GM19397 (cell line): Measurements from ENCODE around the gene REXO4.
"Not testable (repeated sequence)": the region's sequence is repeated elsewhere in the genome, so short reads cannot be mapped to it uniquely, and the experiment has no call there.

ENCODE experiments used
- ATAC-seq: cut with Tn5 transposase; IDR thresholded peaks from one replicate; pipeline ENCODE4 v1.9.1; 2021; ENCODE audit warnings: mild to moderate bottlenecking, moderate library complexity; ENCODE audit not compliant: unreplicated experiment

The REXO4 gene

DNA sequence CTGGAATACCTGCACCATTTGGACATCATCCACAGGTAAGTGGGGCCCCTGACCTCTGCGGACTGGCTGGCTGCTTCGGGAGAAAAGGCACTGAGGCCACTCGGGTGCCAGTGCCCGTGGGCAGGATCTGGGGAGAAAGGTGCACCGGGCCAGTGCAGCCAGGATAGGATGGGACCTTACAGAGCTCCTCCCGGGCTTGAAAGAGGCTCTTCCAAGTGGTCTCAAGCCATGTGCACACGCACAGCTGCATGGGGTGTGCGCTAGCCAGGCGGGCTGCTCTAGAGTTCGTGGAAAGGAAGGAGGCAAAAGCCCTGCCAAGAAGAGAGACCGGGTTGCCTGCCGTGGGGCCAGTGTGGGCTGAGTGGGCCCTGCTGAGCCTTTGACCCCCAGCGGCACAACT is 28.2 kb downstream of the REXO4 start:
- no peak for ATAC-seq

DNA sequence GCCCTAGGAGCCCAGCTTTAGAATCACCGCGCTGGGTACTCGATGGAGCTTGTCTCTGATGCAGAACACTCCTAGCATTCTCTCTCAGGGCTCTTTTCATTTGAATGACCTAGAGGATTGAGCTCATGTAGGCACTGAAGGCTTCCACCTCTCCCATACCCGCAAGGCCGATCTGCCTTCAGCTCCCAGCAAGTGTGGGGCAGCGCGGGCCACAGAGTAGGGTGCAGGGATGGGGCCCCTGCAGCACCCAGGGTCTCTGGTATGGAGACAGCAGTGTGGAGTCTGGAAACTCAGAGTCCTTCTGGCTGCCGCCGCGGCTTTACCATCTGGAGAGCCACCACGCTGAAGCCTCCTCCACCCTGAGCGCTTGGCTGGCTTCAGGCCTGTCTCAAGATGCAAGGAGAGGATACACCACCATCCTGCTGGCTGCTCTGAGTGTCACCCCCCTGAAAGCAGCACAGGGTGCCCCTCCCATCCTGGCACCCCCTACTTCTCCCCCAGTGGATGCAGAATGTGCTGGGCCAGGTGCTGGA is 28.7 kb downstream of the REXO4 start:
- no peak for ATAC-seq

DNA sequence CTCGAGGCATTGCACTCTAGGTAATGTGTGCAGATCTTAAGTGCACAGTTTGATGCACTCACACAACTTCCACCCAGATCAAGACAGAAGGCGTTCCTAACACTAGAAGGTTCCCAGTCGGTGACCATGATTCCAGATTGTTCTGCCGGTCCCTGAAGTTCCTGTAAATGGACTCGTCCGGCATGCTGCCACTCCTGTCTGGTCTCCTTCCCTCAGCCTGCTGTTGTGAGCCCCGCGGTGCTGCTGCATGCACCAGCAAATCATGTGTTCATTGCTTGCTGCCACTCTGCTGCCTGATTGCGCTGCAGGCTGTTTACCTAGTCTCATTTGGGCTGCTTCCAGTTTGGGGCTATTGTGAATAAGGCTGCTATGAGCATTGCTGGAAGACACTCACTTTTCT is 30.1 kb downstream of the REXO4 start:
- no peak for ATAC-seq

DNA sequence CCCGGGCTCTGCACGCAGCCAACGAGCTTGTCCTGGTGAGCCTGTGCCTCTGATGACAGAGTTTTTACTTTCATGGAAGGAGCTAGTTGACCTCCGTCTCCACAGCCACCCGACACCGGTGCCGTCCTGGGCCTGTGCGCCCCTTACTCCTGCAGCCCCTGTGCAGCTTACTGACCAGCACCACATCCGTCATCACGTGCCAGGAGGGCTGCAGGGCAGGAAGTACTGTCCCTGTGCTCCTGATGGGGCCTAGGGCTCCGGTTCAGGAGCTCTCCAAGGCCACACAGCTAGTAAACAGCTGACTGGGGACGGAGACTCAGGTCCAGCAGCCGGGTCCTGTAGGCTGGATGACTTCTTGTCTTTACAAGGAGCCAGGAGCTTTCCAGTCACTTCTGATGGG is 31.5 kb downstream of the REXO4 start:
- no peak for ATAC-seq

DNA sequence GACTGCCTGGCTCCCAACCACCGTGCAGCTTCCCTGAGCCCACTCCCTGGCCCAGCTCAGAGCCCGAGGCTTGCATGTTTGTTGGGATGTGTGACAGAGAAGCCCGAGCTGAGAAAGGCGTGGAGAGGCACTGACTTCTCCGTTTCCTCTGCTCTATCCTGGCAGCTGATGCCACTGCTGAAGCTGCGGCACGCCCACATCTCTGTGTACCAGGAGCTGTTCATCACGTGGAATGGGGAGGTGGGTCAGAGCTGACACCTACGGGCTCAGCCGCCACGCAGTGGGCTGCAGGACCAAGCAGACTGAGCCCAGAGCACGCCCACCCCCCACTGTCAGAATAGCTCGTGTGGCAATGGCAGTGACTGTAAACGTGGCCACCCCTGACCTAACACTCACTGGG is 32.4 kb downstream of the REXO4 start:
- no peak for ATAC-seq

DNA sequence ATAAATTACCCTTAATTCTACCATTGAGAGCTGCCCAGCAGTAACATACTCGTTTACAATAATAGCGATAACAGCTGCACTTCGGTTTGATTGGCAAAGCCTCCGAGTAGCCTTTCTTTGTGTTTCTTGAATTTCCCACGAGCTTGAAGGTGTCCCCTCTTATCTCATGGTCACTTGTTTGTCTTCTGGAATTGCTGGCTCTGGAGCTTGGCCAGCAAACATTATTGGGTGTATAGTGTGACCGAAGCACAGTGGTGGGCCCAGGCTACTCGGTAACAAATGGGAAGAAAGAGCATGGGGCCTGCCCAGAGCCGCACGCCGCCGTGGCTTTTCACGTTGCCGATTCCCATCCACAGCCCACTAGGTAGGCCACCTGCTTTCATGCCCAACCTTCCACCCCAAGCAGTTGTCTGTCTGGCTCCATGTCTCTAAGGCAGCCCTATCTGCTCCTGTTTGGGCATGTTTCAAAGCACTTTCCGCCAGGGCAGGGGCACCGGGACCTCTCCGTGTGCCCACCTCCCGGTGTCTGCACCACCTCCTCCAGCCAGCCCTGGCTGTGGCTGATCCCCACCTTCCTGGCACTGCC is 33.0 kb downstream of the REXO4 start:
- no peak for ATAC-seq

DNA sequence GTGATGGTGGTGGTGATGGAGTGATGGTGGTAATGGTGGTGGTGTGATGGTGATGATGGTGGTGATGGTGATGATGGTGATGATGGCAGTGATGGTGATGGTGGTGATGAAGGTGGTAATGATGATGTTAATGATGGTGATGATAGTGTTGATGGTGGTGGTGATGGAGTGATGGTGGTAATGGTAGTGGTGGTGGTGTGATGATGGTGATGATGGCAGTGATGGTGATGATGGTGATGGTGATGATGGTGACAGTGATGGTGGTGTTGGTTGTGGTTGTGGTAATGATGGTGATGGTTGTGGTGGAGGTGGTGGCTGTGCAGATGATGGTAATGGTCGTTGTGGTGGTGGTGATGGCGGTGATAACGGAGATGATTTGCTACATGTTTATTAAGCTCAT is 34.4 kb downstream of the REXO4 start:
- ATAC-seq = no peak

DNA sequence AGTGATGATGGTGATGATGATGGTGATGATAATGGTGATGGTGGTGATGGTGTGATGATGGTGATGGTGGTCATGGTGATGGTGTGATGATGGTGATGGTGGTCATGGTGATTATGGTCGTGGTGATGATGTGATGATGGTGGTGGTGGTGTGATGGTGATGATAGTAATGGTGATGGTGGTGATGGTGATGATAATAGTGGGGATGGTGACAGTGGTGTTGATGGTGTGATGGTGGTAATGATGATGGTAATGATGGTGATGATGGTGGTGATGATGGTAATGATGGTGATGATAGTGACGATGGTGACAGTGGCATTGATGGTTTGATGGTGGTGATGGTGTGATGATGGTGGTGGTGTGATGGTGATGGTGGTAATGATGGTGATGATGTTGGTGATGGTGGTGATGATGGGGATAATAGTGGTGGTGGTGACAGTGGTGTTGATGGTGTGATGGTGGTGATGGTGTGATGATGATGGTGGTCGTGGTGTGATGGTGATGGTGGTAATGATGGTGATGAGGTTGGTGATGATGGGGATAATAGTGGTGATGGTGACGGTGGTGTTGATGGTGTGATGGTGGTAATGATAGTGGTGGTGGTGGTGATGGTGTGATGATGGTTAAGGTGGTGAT is 35.2 kb downstream of the REXO4 start:
- ATAC-seq = no peak

DNA sequence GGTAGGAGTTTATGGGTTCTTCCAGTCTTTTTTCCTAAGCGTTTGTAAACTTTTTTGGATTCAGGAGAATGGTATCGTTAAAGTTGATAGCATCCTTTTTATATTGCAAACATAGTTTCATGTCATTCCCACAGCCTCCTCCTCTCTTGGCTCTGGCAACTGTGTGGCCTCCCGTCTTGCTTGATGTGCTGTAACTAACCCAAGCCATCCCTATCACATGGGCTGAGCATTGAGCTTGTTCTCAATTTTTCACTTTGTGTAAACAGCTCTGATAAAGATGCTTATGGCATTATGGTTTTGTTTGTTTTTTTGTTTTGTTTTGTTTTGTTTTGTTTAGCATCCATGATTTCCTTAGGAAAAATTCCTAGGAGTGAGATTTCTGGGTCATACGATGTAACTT is 37.1 kb downstream of the REXO4 start:
- ATAC-seq = no peak

DNA sequence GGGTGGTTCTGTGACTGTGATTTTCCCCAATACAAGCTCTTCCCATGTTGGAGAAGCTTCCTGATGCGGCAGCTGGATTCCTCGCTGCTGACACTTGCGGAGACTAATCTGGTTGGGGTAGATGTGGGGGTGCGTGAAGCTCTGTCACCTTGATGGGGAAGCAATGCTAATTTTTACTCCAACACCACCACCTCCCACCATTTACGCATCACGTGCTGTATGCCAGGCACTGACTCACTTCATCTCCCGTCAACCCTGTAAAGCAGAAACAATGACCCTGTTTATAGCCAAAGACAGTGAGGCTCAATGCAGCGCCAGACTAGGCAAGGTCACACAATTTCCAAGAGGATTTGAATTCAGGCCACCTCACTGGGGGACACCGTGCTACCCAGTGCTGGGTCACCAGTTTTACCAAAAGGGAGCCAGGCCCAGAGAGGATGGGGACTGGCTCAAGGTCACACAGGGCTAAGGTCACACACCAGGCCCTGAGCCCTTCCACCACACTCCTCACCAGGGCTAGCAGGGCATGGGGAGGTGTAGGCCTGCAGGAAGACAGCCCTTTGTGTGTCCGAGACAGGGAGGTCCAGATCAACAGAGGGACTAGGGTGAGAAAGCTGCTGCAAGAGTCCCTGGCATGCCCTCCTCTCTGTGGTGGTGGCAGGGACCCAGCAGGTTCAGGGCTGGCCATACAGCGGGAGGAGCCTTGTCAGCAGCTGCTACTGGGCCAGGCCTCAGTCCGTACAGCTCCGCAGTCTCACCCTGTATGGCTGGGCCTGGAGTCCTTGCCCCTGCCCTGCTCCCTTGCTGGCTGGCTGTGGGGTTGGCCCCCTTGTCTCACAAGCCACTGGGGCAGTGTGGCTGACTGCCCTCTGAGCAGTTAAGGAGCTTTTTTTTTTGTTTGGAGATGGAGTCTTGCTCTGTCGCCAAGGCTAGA is 38.4 kb downstream of the REXO4 start:
- no peak for ATAC-seq

DNA sequence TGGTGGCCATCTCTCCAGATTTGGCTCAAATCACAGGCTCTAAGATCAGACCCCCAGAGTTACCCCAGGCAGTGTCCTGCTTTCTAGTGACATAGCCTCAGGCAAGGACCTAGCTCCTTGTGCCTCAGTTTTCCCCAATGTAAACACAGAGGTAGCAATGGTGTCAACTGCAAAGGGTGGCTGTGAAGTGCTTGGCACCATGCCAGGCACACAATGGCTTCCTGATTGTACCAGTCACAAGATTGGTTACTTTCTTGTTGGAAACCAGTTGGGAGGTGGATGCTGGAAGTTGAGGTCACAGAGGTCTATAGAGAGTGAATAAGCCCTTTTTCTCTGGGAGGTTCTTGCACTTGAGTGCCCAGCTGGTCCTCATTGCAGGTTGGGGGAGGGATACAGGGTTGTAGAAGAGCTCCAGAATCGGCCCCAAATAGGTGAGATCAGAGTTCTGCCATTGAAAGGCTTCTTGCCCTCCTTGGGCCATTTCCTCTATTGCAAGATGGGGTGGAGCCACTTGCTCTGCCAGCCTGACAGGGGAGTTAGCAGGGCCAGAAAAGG is 39.3 kb downstream of the REXO4 start:
- ATAC-seq = no peak

DNA sequence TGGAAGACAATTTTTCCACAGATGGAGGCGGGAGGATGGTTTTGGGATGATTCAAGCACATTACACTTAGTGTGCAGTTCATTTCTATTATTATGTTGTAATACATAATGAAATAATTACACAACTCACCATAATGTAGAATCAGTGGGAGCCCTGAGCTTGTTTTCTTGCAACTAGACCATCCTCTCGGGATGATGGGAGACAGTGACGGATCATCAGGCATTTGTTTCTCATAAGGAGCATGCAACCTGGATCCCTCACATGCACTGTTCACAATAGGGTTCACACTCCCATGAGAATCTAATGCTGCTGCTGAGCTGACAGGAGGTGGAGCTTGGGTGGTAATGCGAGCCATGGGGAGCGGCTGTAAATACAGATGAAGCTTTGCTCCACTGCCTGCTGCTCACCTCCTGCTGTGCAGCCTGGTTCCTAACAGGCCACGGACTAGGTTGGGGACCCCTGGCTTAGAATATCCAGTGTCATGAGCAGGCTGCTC is 40.0 kb downstream of the REXO4 start:
- ATAC-seq = no peak

DNA sequence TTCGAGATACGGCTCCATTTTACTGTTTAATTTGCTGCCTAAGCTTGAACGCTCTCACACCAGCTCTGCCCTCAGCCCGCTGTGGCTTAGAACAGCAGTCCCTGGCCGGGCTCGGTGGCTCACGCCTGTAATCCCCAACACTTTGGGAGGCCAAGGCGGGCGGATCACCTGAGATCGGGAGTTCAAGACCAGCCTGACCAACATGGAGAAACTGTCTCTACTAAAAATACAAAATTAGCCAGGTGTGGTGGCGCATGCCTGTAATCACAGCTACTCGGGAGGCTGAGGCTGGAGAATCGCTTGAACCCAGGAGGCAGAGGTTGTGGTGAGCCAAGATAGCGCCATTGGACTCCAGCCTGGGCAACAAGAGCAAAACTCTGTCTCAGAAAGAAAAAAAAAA is 40.5 kb downstream of the REXO4 start:
- not testable (repeated sequence) for ATAC-seq

DNA sequence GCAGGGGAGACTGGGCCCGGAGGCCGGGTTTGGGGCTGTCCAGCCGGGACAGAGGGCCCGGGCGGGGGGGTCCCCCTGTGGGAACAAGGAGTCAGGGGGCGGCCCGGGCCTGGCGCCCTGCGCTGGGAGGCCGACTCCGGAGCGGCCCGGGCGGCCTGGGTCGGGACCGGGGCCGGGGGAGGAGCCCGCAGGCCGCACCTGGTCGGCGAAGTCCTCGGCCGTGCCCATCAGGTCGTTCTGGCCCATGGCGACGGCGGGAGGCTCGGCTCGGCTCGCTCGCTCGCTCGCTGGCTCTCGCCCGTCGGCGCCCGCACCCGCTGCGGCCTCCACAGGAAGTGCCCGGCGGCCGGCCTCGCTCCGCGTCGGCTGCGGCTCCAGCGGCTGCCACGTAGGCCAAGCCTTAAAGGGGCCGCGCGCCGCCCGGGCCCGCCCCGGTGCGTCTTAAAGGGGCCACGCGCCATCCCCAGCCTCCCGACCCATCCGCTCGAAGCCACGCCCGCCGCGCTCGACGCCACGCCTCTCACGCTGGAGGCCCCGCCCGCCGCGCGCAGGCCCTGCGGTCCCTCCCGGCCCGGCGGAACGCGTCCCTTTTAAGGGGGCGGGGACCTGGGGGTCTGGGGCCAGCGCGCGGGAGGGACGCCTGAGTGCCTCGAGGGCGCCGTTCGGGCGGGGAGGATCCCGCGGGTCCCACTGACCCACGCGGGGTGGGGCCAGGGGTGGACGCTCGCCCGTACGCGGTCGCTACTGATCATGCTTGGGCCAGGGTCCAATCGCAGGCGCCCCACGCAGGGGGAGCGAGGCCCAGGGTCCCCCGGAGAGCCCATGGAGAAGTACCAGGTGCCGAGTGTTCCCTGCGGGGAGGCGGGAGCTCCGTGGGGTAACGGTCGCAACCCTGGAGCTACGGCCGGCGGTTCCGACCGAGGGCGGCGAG is 41.8 kb downstream of the REXO4 start, which contains the start of the genes STKLD1 and SURF4:
Gene STKLD1 (plus strand): TSS at position 643 of the 931 bp plus-strand sequence. CDS start 108 bp downstream, at position 751.
Gene SURF4 (minus strand): TSS at position 337 of the 931 bp plus-strand sequence. CDS start 91 bp downstream, at position 246.
- ATAC-seq = peak; percentile 89

DNA sequence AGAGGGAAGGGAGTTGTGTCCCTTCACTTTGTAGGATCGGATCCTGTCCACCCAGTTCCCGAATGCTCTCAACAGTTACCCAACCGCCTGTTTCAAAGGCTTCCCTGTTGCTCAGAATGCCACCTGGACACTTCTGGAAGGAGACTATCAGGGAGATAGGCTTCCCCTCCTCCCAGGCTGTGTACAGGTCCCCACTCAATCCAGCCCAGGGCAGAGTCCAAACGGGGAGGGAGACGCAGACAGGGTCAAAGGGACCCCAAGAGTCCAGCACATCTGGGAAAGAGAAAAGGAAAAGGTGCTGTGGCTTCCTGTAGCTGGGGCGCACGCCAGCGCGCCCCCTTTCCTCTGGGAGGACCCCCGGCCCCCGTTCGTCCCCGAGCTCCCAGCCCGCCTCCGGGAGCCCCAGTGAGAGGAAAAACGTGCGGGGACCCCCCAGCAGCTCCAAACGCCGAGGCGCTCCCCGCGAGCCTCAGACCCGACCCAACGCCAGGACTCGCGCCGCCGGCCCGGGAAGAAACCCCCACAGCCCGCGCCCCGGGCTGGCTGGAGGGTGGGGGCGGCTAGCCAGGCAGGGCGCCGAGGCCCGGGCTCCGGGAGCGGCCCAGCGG is 42.6 kb downstream of the REXO4 start:
- ATAC-seq = peak; percentile 5

DNA sequence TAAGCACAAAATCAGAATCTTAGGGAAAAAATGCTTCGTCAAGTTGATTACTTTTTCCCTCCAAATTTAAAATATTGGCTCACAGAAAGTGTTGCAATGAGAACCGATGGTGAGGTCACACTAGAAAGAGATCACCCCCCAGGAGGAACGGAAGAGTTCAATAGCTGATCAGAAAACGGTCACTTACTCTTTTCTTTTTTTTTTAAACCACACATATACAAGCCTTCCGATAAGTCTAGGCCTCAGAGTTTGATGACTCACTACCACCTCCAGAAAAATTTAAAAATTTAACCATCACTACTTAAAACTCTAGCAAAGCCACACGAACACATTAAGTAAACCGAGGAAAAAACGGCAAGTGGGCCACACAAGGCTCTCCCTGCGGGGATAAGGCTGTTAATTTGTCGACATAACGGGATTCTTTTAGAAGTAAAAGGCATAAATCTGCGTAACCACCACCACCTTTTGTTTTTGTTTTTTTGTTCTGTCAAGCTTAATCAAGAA is 43.1 kb downstream of the REXO4 start:
- no peak for ATAC-seq

DNA sequence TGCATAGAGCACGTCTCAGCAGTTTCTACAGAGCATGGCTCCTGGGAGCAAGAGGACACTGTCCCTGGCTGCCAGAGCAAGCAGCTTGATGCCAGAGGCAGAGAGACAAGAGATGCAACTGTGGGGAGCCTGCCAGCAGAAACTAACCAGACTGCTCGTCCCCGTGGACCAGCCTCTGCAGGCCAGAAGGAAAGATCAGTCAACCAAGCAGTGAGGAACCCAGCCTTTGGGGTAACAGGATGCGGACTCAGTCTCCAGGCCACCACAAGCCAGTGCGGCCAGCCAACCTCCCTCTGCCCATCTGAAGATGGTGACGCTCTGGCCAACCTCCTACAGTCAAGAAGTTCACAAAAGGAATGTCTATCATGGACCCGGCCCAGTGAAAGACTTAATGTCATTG is 45.7 kb downstream of the REXO4 start:
- ATAC-seq = no peak

DNA sequence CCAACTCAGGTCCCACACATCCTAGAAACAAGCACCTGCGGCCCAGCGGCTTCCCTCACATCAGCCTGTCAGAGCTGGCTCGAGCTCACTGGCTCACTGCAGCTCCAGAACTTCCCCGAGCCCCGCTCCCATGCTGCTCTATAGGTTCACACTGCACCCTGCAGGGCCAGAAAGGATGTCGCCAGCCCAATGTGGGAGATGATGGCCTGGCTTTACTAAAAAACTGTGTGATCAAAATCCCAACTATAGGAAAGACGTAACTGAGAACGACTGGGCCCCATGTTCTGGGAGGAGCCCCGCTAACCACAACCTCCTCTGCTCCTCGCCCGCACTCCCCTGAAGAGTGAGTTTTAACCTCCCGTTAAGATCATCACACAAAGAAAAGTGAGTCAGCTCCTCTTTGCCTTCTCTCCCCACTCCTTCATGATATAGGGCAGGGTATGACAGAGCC is 46.5 kb downstream of the REXO4 start:
- ATAC-seq = no peak

DNA sequence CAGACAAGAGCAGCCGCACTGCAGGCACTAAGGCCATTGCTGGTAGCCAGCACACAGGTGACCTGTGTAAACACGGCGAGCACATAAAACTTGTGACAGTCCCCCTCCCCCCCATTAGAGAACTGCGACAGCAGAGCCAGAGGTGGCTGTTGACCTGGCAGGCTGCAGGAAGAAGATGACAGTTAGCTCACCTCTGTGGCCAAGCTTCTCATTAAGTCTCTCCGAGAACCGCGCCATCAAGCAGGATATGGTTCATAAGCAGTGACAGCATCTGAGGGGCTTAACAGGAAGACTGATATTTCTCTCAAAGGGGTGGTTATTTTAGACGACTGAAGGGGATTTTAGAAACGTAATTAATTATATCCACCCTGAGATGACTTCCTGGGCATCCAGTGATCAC is 47.1 kb downstream of the REXO4 start:
- ATAC-seq = no peak
